OCI-LY7 (cell line): ENCODE measurements around the gene CCDC182. TPM values are rescaled to one million over a fixed set of nuclear protein-coding genes. Genes with fewer than 3 reads are reported as not detected.

Experiments used
- BruUV-seq: library from RNA; stranded (reverse); fragments of 400-500 nt; replicated peaks from 2 replicates; lab custom pipeline; 2021; lab: Mats Ljungman, UMichigan
- CTCF ChIA-PET: fragments of 300-600 bp; sonication (Branson Sonifier 250); formaldehyde crosslinking; loops from one replicate; lab custom pipeline; 2022; ENCODE audit warnings: antibody characterized with exemption; ENCODE audit not compliant: unreplicated experiment; lab: Charles Lee
- POLR2A ChIA-PET: fragments of 300-600 bp; sonication (Branson Sonifier 250); formaldehyde crosslinking; loops from one replicate; lab custom pipeline; 2022; ENCODE audit warnings: antibody characterized with exemption; lab: Charles Lee
- DNase-seq: peaks from one replicate; pipeline ENCODE4 v3.0.0-alpha.2; 2015; ENCODE audit warnings: low spot score
- H2AFZ ChIP-seq: fragments of 200-600 bp; sonication (generic), shearing (Covaris generic); 2 replicates; pipeline ENCODE4 v1.6.1; 2014; ENCODE audit warnings: mild to moderate bottlenecking, antibody characterized with exemption, low read length, moderate library complexity
- H3K27ac ChIP-seq: fragments of 200-600 bp; sonication (generic); 2 replicates; pipeline ENCODE4 v1.5.1; 2014; ENCODE audit warnings: mixed run types, low read depth, mild to moderate bottlenecking, moderate library complexity, low read length, inconsistent platforms; ENCODE audit not compliant: poor library complexity, severe bottlenecking
- H3K36me3 ChIP-seq: fragments of 200-600 bp; sonication (generic); 2 replicates; pipeline ENCODE4 v1.6.1; 2014; ENCODE audit warnings: mild to moderate bottlenecking, antibody characterized with exemption, low read length, moderate library complexity, mixed read lengths; ENCODE audit not compliant: insufficient read depth
- H3K4me1 ChIP-seq: fragments of 200-600 bp; sonication (generic); 2 replicates; pipeline ENCODE4 v1.5.1; 2014; ENCODE audit warnings: mild to moderate bottlenecking, low read length; ENCODE audit not compliant: insufficient read depth, poor library complexity, severe bottlenecking
- H3K4me2 ChIP-seq: fragments of 200-600 bp; sonication (generic); 2 replicates; pipeline ENCODE4 v1.6.1; 2014; ENCODE audit warnings: mild to moderate bottlenecking, low read length
- H3K4me3 ChIP-seq: fragments of 200-600 bp; sonication (generic); 2 replicates; pipeline ENCODE4 v1.5.1; 2014; ENCODE audit warnings: mild to moderate bottlenecking, low read depth, low read length; ENCODE audit not compliant: poor library complexity, severe bottlenecking
- H3K79me2 ChIP-seq: fragments of 200-600 bp; sonication (generic); 2 replicates; pipeline ENCODE4 v1.6.1; 2016; ENCODE audit warnings: low read depth, mild to moderate bottlenecking, low read length, moderate library complexity, mixed read lengths; ENCODE audit not compliant: insufficient read depth
- H3K9me2 ChIP-seq: fragments of 200-600 bp; sonication (generic); 2 replicates; pipeline ENCODE4 v1.6.1; 2016; ENCODE audit warnings: mild to moderate bottlenecking, low read length, mixed read lengths; ENCODE audit not compliant: insufficient read depth
- H3K9me3 ChIP-seq: fragments of 200-600 bp; sonication (generic); 2 replicates; pipeline ENCODE4 v1.6.1; 2014; ENCODE audit warnings: mild to moderate bottlenecking, mixed run types, low read length, mixed read lengths
- H4K20me1 ChIP-seq: fragments of 200-600 bp; sonication (generic); 2 replicates; pipeline ENCODE4 v1.6.1; 2014; ENCODE audit warnings: mild to moderate bottlenecking, antibody characterized with exemption, low read length, moderate library complexity, mixed read lengths; ENCODE audit not compliant: insufficient read depth
- CTCF ChIP-seq: fragments of 200-600 bp; sonication (generic); conservative IDR thresholded peaks from 2 replicates; pipeline ENCODE4 v1.5.1; 2014; ENCODE audit warnings: mild to moderate bottlenecking, antibody characterized with exemption, low read length, moderate library complexity, mixed read lengths
- EZH2phosphoT487 ChIP-seq: fragments of 200-600 bp; sonication (generic); IDR thresholded peaks from 2 replicates; pipeline ENCODE4 v1.6.1; 2018; ENCODE audit warnings: low read depth, borderline replicate concordance, mild to moderate bottlenecking, mixed run types, antibody characterized with exemption, low read length, moderate library complexity, mixed read lengths
- intact Hi-C: fragments of 100-400 bp; cut with micrococcal nuclease; formaldehyde crosslinking; loops from one replicate; pipeline ENCODE4 v1.10.0; 2022; ENCODE audit not compliant: unreplicated experiment
- total RNA-seq, 2 experiments: library from RNA; depleted of rRNA in 1 of 2; stranded (reverse); fragments of >200 nt in 1 of 2; shearing (Covaris generic) in 1 of 2; gene quantifications; 2 replicates each; pipeline ENCODE4 v1.2.3, GENCODE V29; 2014 to 2022

CCDC182 gene
- total RNA-seq, 2 experiments from 2014 or later, result not detected

- no TSS peak for BruUV-seq
- Histone ChIP-seq H2AFZ (no peak overlapping the region), H4K20me1 (no peaks in the 10 kb centered on the region), H3K9me3 (no peaks in the 10 kb centered on the region), H3K4me1 (peaks cover 20% of the 10 kb centered on the region), H3K27ac (no peak overlapping the region), H3K4me2 (no peak overlapping the region), H3K4me3 (no peak overlapping the region), H3K9me2 (no peaks in the 10 kb centered on the region), H3K79me2 (no peaks in the 10 kb centered on the region), H3K36me3 (no peaks in the 10 kb centered on the region)
- ChIA-PET CTCF (no interaction called here), POLR2A (interaction anchor here (0.5 kb wide), 1 partner anchor 622 kb away, joined by 6 read pairs; no protein-coding TSS in a partner anchor)
- TF ChIP-seq CTCF, result no peak
- DNase-seq, result no peak
- intact Hi-C loops, result no loop called here
These were observed 36.4 kb upstream of the CCDC182 start for GRCh38 chr17:57781386-57782061.

- peaks cover 20% of the 10 kb centered on the region for H3K4me1 ChIP-seq
- H4K20me1 ChIP-seq, result no peaks in the 10 kb centered on the region
- H2AFZ ChIP-seq, result no peak overlapping the region
- ChIA-PET POLR2A (interaction anchor here (0.7 kb wide), 1 partner anchor 762 kb away, joined by 5 read pairs; no protein-coding TSS in a partner anchor), CTCF (no interaction called here)
- H3K9me3 ChIP-seq, result no peaks in the 10 kb centered on the region
- intact Hi-C loops, result no loop called here
- H3K79me2 ChIP-seq, result no peaks in the 10 kb centered on the region
- H3K9me2 ChIP-seq, result no peaks in the 10 kb centered on the region
- BruUV-seq, result no TSS peak
- no peak overlapping the region for H3K4me3 ChIP-seq
- no peak overlapping the region for H3K4me2 ChIP-seq
- no peaks in the 10 kb centered on the region for H3K36me3 ChIP-seq
- no peak for DNase-seq
- no peak overlapping the region for H3K27ac ChIP-seq
- no peak for TF ChIP-seq CTCF
- no peak for TF ChIP-seq EZH2phosphoT487
These were observed 34.6 kb upstream of the CCDC182 start for GRCh38 chr17:57779706-57780105.

- DNase-seq, result no peak
- H3K9me2 ChIP-seq, result no peaks in the 10 kb centered on the region
- no peak overlapping the region for H2AFZ ChIP-seq
- ChIA-PET CTCF (no interaction called here), POLR2A (no interaction called here)
- H3K27ac ChIP-seq, result no peak overlapping the region
- peaks cover 12% of the 10 kb centered on the region for H3K4me1 ChIP-seq
- no peaks in the 10 kb centered on the region for H4K20me1 ChIP-seq
- no peak overlapping the region for H3K4me3 ChIP-seq
- no TSS peak for BruUV-seq
- no peak overlapping the region for H3K4me2 ChIP-seq
- H3K9me3 ChIP-seq, result no peaks in the 10 kb centered on the region
- H3K36me3 ChIP-seq, result no peaks in the 10 kb centered on the region
- TF ChIP-seq EZH2phosphoT487 (no peak), CTCF (no peak)
- intact Hi-C loops, result no loop called here
- no peaks in the 10 kb centered on the region for H3K79me2 ChIP-seq
These were observed 33.2 kb upstream of the CCDC182 start for GRCh38 chr17:57778306-57778705.
